Ovary (tissue), 9 donors: Measurements from ENCODE around the gene GANC. TPM values are rescaled to one million over a fixed set of nuclear protein-coding genes. Genes with fewer than 3 reads are reported as not detected.

Experiments
- DNase-seq, 5 donors: peaks; one replicate each; pipeline ENCODE4 v3.0.0-alpha.2; 2019 to 2020
- H3K27ac ChIP-seq, 2 donors: fragments of 200-600 bp; one replicate each; pipeline versions ENCODE4 v1.5.1 to v1.8.0; 2019 to 2022
- H3K27me3 ChIP-seq: fragments of 200-600 bp; one replicate; pipeline ENCODE4 v1.8.0; 2022
- H3K36me3 ChIP-seq: fragments of 200-600 bp; sonication (generic); one replicate; pipeline ENCODE4 v1.5.1; 2019
- H3K4me1 ChIP-seq: one replicate; pipeline ENCODE4 v1.8.1; 2013; ENCODE audit warnings: mild to moderate bottlenecking, moderate library complexity; ENCODE audit not compliant: insufficient read depth
- H3K4me3 ChIP-seq: fragments of 200-600 bp; sonication (generic); one replicate; pipeline ENCODE4 v1.5.1; 2017
- H3K9me3 ChIP-seq, 2 donors: fragments of 200-600 bp in 1 of 2; sonication (generic) in 1 of 2; one replicate each; pipeline versions ENCODE4 v1.5.1 to v1.8.1; 2013 to 2019; ENCODE audit warnings: mild to moderate bottlenecking in 1 of 2, moderate library complexity in 1 of 2
- EP300 ChIP-seq: sonication (generic); formaldehyde crosslinking; IDR thresholded peaks from one replicate; pipeline ENCODE4 v1.6.1; 2017; ENCODE audit warnings: antibody characterized with exemption
- POLR2A ChIP-seq: fragments of 450-650 bp; IDR thresholded peaks from one replicate; pipeline ENCODE4 v1.6.1; 2017; ENCODE audit warnings: antibody characterized with exemption, mild to moderate bottlenecking, moderate library complexity
- WGBS, 3 donors: extraction: QIAGEN DNeasy Blood & Tissue Kit in 1 of 3; methylation state at CpG; one replicate each; pipeline versions ENCODE4 v1.1.5 to v1.1.7; 2013 to 2017; 5-methylcytosine and 5-hydroxymethylcytosine counted together
- intact Hi-C, 4 donors: fragments of 100-400 bp; cut with DNase I; formaldehyde crosslinking; loops; one replicate each; pipeline versions ENCODE4 v1.11.0 to v1.15.1; 2022 to 2023
- polyA plus RNA-seq, 2 donors: library from polyadenylated mRNA; stranded (reverse); fragments of 200-250 nt in 1 of 2; fragments of 350-450 nt in 1 of 2; fragmentation: Illumina TruSeq in 1 of 2; extraction: RNeasy Lipid Tissue Mini Kit (QIAGEN cat#74804) in 1 of 2; gene quantifications; one replicate each; pipeline ENCODE4 v1.2.3, GENCODE V29; 2013 to 2014
- total RNA-seq, 7 donors: library from RNA; depleted of rRNA in 2 of 7; stranded (reverse); fragments of >200 nt in 2 of 7; fragmentation: NEBNext Ultra II Directional in 3 of 7; extraction: Animal tissue kit (Norgen Biotek cat#: 25700) in 3 of 7; gene quantifications; one replicate each; pipeline versions ENCODE4 v1.1.0 to v1.2.4, GENCODE V29; 2016 to 2023
- TF ChIP-seq, protein P1 (sequence below), 3 donors: fragments of 450-650 bp in 2 of 3; fragments of 200-600 bp in 1 of 3; IDR thresholded peaks; one replicate each; pipeline versions ENCODE4 v1.5.1 to v1.8.0; 2016 to 2022; ENCODE audit warnings: antibody characterized with exemption in 3 of 3, mild to moderate bottlenecking in 1 of 3
- donor health status: DM: no; HTN: no; CAD: no; lungs with moderate emphysema.
- donor health status: DM: no; HTN: no; CAD: no.
- donor health status: Bipolar disorder and iron deficiency.
- donor health status: DM: yes; HTN: yes; CAD: no.
- donor health status: DM: no; HTN: no; CAD: no.
- donor health status: DM: yes; HTN: yes; CAD: no.

Gene GANC
- total and polyA plus RNA-seq, 9 donors = 10.0 to 31.5 (median 28.1) TPM

DNA sequence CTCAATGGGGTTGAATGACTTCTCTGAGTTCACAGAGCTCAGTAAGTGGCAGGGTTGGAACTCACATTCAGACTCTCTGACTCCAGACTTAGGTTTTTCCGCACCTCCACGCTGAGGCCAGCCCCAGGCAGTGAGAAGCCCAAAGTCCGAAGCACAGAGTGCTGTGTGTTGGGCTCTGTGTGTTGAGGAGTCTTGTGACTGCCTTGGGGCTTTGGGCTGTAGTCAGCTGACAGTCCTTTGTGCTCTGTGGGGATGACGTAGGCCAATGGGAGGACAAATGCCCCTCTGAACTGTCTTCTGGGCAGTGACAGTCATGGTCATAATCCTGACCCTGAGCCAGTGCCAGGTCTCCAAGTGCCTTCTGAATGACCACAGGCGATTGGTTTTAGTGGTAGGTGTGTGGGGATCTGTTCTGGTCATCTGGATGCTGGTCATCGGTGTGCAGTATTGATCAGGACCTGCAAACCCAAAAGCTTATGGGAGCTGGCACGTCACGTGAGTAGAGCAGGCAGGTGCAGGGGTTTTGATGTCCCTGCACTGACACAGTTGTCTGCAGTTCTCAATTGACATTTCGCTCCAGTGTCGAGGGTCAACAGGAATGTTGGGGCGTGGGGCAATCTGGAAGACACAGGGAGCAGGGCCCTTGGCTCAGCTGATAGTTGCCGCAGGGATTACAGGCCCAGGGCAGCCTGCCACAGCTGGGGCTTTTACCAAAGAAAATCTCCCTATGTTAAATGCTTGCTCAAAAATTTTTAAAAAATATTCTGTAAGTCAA lies 131.6 kb downstream of the GANC start:
- 78 to 90% (median 82%) methylated on average over 12 of the region's 12 CpGs for WGBS, 3 donors
- TF ChIP-seq, protein P1, sequence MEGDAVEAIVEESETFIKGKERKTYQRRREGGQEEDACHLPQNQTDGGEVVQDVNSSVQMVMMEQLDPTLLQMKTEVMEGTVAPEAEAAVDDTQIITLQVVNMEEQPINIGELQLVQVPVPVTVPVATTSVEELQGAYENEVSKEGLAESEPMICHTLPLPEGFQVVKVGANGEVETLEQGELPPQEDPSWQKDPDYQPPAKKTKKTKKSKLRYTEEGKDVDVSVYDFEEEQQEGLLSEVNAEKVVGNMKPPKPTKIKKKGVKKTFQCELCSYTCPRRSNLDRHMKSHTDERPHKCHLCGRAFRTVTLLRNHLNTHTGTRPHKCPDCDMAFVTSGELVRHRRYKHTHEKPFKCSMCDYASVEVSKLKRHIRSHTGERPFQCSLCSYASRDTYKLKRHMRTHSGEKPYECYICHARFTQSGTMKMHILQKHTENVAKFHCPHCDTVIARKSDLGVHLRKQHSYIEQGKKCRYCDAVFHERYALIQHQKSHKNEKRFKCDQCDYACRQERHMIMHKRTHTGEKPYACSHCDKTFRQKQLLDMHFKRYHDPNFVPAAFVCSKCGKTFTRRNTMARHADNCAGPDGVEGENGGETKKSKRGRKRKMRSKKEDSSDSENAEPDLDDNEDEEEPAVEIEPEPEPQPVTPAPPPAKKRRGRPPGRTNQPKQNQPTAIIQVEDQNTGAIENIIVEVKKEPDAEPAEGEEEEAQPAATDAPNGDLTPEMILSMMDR (IDR thresholded peaks at IDR 0.05) = no peak
- TF ChIP-seq POLR2A (no peak), EP300 (no peak)
- Histone ChIP-seq H3K9me3 (no peaks in the 10 kb centered on the region), H3K27ac (no peak overlapping the region), H3K27me3 (no peaks in the 10 kb centered on the region), H3K36me3 (no peaks in the 10 kb centered on the region), H3K4me1 (no peaks in the 10 kb centered on the region), H3K4me3 (no peak overlapping the region)
- DNase-seq = no peak
- intact Hi-C loops = no loop called here

DNA sequence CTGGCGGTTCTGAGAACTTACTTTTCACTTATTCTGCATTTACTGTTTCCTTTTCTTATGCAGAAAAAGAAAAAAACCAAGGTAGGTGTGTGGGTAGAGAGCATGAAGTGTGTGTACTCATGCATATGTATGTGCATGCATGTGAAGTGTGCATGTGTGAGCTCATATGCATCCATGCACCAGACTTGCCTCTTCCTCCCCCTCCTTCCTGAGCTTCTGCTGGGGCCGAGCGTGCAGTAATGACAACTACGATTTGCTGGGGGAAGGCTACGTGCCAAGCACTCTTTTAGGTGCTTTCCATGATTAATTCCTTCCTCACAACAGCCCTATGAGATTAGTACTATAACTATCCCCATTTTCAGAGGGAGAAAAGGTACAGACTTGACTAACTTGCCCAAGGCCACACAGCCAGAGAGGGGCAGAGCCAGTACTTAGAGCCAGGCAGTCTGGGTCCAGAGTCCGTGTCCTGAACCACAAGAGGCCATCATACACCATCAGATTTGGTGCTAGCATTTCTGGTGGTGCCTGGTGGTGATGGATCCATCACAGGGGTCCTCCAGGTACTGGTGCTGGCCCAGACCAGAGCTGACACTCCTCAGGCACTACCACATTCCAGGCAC lies 133.0 kb downstream of the GANC start:
- WGBS, 3 donors = 47 to 53% (median 48%) methylated on average over 6 of the region's 6 CpGs
- TF ChIP-seq EP300 (no peak), POLR2A (no peak)
- TF ChIP-seq, protein P1 (IDR thresholded peaks at IDR 0.05) = no peak

More for the DNA sequence above, 133.0 kb downstream of the GANC start:
- Histone ChIP-seq H3K4me1 (no peaks in the 10 kb centered on the region), H3K4me3 (no peak overlapping the region), H3K9me3 (no peaks in the 10 kb centered on the region), H3K36me3 (no peaks in the 10 kb centered on the region), H3K27me3 (no peaks in the 10 kb centered on the region), H3K27ac (no peak overlapping the region)
- no peak for DNase-seq
- intact Hi-C loops = no loop called here

Other genes starting within 250 kb of the GANC start
- gene PLA2G4D, start 178.6 kb upstream of the GANC start, total RNA-seq = under 1 TPM in 2 of 7 donors, not detected in 5; 0.11 to 0.12 TPM
- gene PLA2G4D, start 178.6 kb upstream of the GANC start, polyA plus RNA-seq = not detected
- gene PLA2G4F, start 116.6 kb upstream of the GANC start, total RNA-seq = under 1 TPM in 3 of 7 donors, not detected in 4; 0.12 to 0.23 (median 0.23) TPM
- under 1 TPM in 1 of 2 donors, not detected in 1; 0.07 TPM for gene PLA2G4F, start 116.6 kb upstream of the GANC start, polyA plus RNA-seq
- 10 to 100 TPM; 34.8 to 58.7 (median 50.2) TPM for gene VPS39, start 64.9 kb upstream of the GANC start, total RNA-seq
- 10 to 100 TPM; 30.3 to 61.5 TPM for gene VPS39, start 64.9 kb upstream of the GANC start, polyA plus RNA-seq
- gene TMEM87A, start 232 bp downstream of the GANC start, total RNA-seq = 10 to 100 TPM; 31.4 to 53.3 (median 43.0) TPM
- gene TMEM87A, start 232 bp downstream of the GANC start, polyA plus RNA-seq = 10 to 100 TPM; 34.1 to 74.3 TPM
- gene CAPN3, start 86.3 kb downstream of the GANC start, total RNA-seq = 10 to 100 TPM in 3 of 7 donors, 1 to 10 TPM in 4; 6.4 to 19.1 (median 8.0) TPM
- 10 to 100 TPM in 1 of 2 donors, 1 to 10 TPM in 1; 7.9 to 14.1 TPM for gene CAPN3, start 86.3 kb downstream of the GANC start, polyA plus RNA-seq
- 10 to 100 TPM; 27.5 to 59.0 (median 43.4) TPM for gene ZNF106, start 217.9 kb downstream of the GANC start, total RNA-seq
- 10 to 100 TPM; 12.2 to 44.1 TPM for gene ZNF106, start 217.9 kb downstream of the GANC start, polyA plus RNA-seq
- gene SNAP23, start 222.4 kb downstream of the GANC start, total RNA-seq = 10 to 100 TPM; 37.9 to 58.9 (median 53.0) TPM
- gene SNAP23, start 222.4 kb downstream of the GANC start, polyA plus RNA-seq = 10 to 100 TPM; 39.3 to 93.0 TPM